GM12891 (cell line): Measurements from ENCODE around the gene ATP6V0E2.

Experiments used
- POLR2A ChIP-seq: IDR thresholded peaks from 2 replicates; pipeline ENCODE4 v1.6.1; 2011; ENCODE audit warnings: low read depth, low read length, control low read depth
- POLR2AphosphoS5 ChIP-seq: IDR thresholded peaks from 2 replicates; pipeline ENCODE4 v1.6.1; 2011; ENCODE audit warnings: low read depth, low read length, control low read depth
- SPI1 ChIP-seq: IDR thresholded peaks from 2 replicates; pipeline ENCODE4 v1.6.1; 2011; ENCODE audit warnings: low read depth, low read length, control low read depth

DNA sequence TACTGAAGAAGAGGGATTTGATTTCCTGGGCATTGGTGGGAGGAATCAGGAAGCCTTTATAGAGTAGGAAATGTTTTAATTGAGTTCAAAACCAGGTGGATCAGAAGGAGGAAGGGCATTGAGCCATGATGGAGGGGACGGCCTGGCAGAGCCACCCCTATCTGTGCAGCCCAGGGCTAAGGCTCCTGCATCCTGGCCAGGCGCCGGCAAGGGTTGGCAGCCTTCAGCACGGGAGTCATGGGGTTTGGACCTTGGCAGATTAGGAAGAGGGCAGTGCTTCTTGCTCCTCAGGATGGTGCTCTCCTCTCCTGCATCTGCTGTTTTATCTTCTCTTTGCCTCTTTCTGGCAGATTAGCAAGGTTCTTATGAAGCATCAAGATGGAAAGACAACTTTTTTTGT is 23.1 kb upstream of the ATP6V0E2 start:
- no peak for TF ChIP-seq POLR2A
- no peak for TF ChIP-seq SPI1
- no peak for TF ChIP-seq POLR2AphosphoS5
